Measurements from ENCODE around the gene NDUFAF8. TPM values are rescaled to one million over a fixed set of nuclear protein-coding genes. Genes with fewer than 3 reads are reported as not detected.

Gene NDUFAF8
- total RNA-seq, 1 experiment from 2014 or later, result 54.1 TPM

- peak overlapping the region; percentile 33 for H3K27ac Mint-ChIP-seq (ENCODE audit: unreplicated experiment)
- TF ChIP-seq, protein P1, sequence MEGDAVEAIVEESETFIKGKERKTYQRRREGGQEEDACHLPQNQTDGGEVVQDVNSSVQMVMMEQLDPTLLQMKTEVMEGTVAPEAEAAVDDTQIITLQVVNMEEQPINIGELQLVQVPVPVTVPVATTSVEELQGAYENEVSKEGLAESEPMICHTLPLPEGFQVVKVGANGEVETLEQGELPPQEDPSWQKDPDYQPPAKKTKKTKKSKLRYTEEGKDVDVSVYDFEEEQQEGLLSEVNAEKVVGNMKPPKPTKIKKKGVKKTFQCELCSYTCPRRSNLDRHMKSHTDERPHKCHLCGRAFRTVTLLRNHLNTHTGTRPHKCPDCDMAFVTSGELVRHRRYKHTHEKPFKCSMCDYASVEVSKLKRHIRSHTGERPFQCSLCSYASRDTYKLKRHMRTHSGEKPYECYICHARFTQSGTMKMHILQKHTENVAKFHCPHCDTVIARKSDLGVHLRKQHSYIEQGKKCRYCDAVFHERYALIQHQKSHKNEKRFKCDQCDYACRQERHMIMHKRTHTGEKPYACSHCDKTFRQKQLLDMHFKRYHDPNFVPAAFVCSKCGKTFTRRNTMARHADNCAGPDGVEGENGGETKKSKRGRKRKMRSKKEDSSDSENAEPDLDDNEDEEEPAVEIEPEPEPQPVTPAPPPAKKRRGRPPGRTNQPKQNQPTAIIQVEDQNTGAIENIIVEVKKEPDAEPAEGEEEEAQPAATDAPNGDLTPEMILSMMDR (IDR thresholded peaks at IDR 0.05; ENCODE audit: unreplicated experiment), result no peak
- H3K27me3 Mint-ChIP-seq (ENCODE audit: unreplicated experiment), result no peaks in the 10 kb centered on the region
- intact Hi-C loops (cut with micrococcal nuclease; ENCODE audit: unreplicated experiment), result loop anchor here (5.0 kb wide), 1 partner anchor 229 kb away; no protein-coding TSS in a partner anchor
- H3K4me1 Mint-ChIP-seq (ENCODE audit: low read depth, unreplicated experiment), result no peaks in the 10 kb centered on the region
- peaks cover 73% of the 10 kb centered on the region for H3K36me3 Mint-ChIP-seq (ENCODE audit: insufficient read depth, unreplicated experiment)
- no peak overlapping the region for H3K4me3 Mint-ChIP-seq (ENCODE audit: low read depth, unreplicated experiment)
- DNase-seq, result no peak
- CTCF ChIA-PET, result interaction anchor here (1.0 to 1.1 kb wide), 2 partner anchors 232 to 285 kb away, joined by 3 to 4 read pairs; no protein-coding TSS in a partner anchor
- no peaks in the 10 kb centered on the region for H3K9me3 Mint-ChIP-seq (ENCODE audit: low read depth, unreplicated experiment)
- BruUV-seq (replicated peaks), result no TSS peak
Measured at GRCh38 chr17:81252987-81253329, 13.8 kb downstream of the NDUFAF8 start.

GRCh38 chr17:81253358-81254131 is 14.4 kb downstream of the NDUFAF8 start:
- Mint-ChIP-seq H3K36me3 (ENCODE audit: insufficient read depth, unreplicated experiment) (peaks cover 68% of the 10 kb centered on the region), H3K4me3 (ENCODE audit: low read depth, unreplicated experiment) (no peak overlapping the region), H3K4me1 (ENCODE audit: low read depth, unreplicated experiment) (no peaks in the 10 kb centered on the region), H3K27me3 (ENCODE audit: unreplicated experiment) (no peaks in the 10 kb centered on the region), H3K9me3 (ENCODE audit: low read depth, unreplicated experiment) (no peaks in the 10 kb centered on the region), H3K27ac (ENCODE audit: unreplicated experiment) (peak overlapping the region; percentile 33)
- TF ChIP-seq, protein P1 (IDR thresholded peaks at IDR 0.05; ENCODE audit: unreplicated experiment), result peak; percentile 85
- CTCF ChIA-PET, result interaction anchor here (1.0 to 1.1 kb wide), 2 partner anchors 231 to 284 kb away, joined by 3 to 4 read pairs; no protein-coding TSS in a partner anchor
- BruUV-seq (replicated peaks), result no TSS peak
- intact Hi-C loops (cut with micrococcal nuclease; ENCODE audit: unreplicated experiment), result loop anchor here (5.0 kb wide), 1 partner anchor 229 kb away; no protein-coding TSS in a partner anchor
- DNase-seq, result peak; percentile 55

- H3K9me3 Mint-ChIP-seq (ENCODE audit: low read depth, unreplicated experiment), result no peaks in the 10 kb centered on the region
- H3K27me3 Mint-ChIP-seq (ENCODE audit: unreplicated experiment), result no peaks in the 10 kb centered on the region
- no TSS peak for BruUV-seq (replicated peaks)
- TF ChIP-seq, protein P1 (IDR thresholded peaks at IDR 0.05; ENCODE audit: unreplicated experiment), result peak; percentile 35
- intact Hi-C loops (cut with micrococcal nuclease; ENCODE audit: unreplicated experiment), result loop anchor here (5.0 kb wide), 1 partner anchor 227 kb away; no protein-coding TSS in a partner anchor
- peaks cover 64% of the 10 kb centered on the region for H3K36me3 Mint-ChIP-seq (ENCODE audit: insufficient read depth, unreplicated experiment)
- H3K4me1 Mint-ChIP-seq (ENCODE audit: low read depth, unreplicated experiment), result no peaks in the 10 kb centered on the region
- no peak overlapping the region for H3K4me3 Mint-ChIP-seq (ENCODE audit: low read depth, unreplicated experiment)
- CTCF ChIA-PET, result interaction anchor here (1.0 kb wide), 2 partner anchors 228 to 230 kb away, joined by 3 to 4 read pairs; no protein-coding TSS in a partner anchor
- peak; percentile 54 for DNase-seq
- H3K27ac Mint-ChIP-seq (ENCODE audit: unreplicated experiment), result no peak overlapping the region
Measured at GRCh38 chr17:81254955-81255717, 16.0 kb downstream of the NDUFAF8 start.

GRCh38 chr17:81256616-81257015 is 17.5 kb downstream of the NDUFAF8 start:
- no peaks in the 10 kb centered on the region for H3K9me3 Mint-ChIP-seq (ENCODE audit: low read depth, unreplicated experiment)
- TF ChIP-seq, protein P1 (IDR thresholded peaks at IDR 0.05; ENCODE audit: unreplicated experiment), result no peak
- no peak overlapping the region for H3K27ac Mint-ChIP-seq (ENCODE audit: unreplicated experiment)
- intact Hi-C loops (cut with micrococcal nuclease; ENCODE audit: unreplicated experiment), result no loop called here
- BruUV-seq (replicated peaks), result no TSS peak
- no peaks in the 10 kb centered on the region for H3K27me3 Mint-ChIP-seq (ENCODE audit: unreplicated experiment)
- H3K36me3 Mint-ChIP-seq (ENCODE audit: insufficient read depth, unreplicated experiment), result peaks cover 54% of the 10 kb centered on the region
- no peak for DNase-seq
- CTCF ChIA-PET, result interaction anchor here (0.6 kb wide), 1 partner anchor 307 kb away, joined by 3 read pairs; no protein-coding TSS in a partner anchor
- H3K4me3 Mint-ChIP-seq (ENCODE audit: low read depth, unreplicated experiment), result no peak overlapping the region
- no peaks in the 10 kb centered on the region for H3K4me1 Mint-ChIP-seq (ENCODE audit: low read depth, unreplicated experiment)

Measured in Calu3 (cell line).